DND-41 (cell line): ENCODE results near the gene GFI1.

Experiments used
- EZH2 ChIP-seq: IDR thresholded peaks from 3 replicates; pipeline ENCODE4 v1.6.1; 2012; ENCODE audit warnings: borderline replicate concordance, low read depth, mild to moderate bottlenecking, moderate library complexity, low read length, inconsistent platforms; ENCODE audit not compliant: severe bottlenecking
- TF ChIP-seq, protein P1 (sequence below): IDR thresholded peaks from 2 replicates; pipeline ENCODE4 v1.5.1; 2012; ENCODE audit warnings: borderline replicate concordance, low read length, moderate library complexity, mild to moderate bottlenecking; ENCODE audit not compliant: poor library complexity, severe bottlenecking; ENCODE audit errors: extremely low read depth

DNA sequence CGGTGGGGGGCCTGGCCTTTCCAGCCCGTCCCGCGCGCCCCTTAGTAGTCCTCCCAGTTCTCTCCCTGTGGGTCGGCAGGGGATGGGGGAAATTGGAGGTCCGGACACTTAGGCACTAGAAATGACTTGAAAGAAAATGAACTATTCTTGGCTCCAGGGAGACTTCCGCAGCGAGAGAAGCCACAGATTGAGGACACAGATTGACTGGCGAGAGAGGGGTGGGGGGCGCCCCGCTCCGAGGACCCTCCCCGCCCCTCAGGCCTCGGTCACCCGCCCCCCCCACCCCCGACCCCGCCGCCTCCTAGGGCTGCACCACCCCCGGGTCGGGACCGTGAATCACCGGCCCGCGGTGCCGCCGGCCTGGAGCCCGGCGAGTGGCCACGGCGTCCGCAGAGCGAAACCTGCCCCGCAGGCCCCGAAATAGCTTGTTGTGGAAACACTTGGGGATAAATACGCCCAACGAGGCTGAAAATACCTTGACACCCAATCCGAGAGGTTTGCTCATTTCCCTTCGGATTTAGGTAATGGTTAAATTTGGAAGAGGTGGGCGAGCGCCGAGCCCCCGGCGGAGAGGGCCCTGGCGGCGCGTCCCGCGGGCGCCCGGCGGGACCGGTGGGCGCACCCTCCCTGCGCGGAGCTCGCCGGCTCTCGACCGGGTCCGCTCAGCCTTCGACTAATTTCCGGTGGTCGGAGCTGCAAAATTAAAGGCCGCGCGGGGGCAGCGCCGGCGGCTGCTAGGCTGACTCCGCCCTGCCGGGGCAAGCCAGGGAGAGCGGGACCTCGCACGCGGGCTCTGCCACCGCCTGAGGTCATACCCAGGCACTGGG, at the start of gene GFI1:
- TF ChIP-seq, protein P1, sequence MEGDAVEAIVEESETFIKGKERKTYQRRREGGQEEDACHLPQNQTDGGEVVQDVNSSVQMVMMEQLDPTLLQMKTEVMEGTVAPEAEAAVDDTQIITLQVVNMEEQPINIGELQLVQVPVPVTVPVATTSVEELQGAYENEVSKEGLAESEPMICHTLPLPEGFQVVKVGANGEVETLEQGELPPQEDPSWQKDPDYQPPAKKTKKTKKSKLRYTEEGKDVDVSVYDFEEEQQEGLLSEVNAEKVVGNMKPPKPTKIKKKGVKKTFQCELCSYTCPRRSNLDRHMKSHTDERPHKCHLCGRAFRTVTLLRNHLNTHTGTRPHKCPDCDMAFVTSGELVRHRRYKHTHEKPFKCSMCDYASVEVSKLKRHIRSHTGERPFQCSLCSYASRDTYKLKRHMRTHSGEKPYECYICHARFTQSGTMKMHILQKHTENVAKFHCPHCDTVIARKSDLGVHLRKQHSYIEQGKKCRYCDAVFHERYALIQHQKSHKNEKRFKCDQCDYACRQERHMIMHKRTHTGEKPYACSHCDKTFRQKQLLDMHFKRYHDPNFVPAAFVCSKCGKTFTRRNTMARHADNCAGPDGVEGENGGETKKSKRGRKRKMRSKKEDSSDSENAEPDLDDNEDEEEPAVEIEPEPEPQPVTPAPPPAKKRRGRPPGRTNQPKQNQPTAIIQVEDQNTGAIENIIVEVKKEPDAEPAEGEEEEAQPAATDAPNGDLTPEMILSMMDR = no peak
- TF ChIP-seq EZH2 = no peak
